HG03060 (cell line): ENCODE data around the gene OXCT1.
"Not testable (repeated sequence)": the region's sequence is repeated elsewhere in the genome, so short reads cannot be mapped to it uniquely, and the experiment has no call there.

Source experiments
- ATAC-seq: cut with Tn5 transposase; IDR thresholded peaks from one replicate; pipeline ENCODE4 v1.9.1; 2021; ENCODE audit warnings: low read depth, moderate number of reproducible peaks; ENCODE audit not compliant: unreplicated experiment

Gene OXCT1

DNA sequence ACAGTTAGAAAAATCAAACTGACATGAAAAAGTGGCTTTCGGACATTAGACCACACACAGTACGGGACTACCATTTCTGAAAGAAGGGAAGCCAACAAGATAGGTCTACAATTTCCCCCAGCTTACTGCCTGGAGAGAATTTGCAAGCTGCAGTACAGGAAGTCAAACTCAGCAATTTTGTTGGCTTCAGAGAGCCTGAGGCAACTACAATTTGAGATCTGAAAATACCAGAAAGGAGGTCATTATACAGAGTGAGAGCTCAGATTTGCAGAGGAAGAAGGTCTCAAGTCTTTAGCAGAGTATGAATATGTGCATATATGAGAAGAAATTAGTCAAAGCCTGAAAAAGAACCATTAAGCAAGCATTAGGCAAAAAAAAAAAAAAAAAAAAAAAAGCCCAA, 83.0 kb downstream of the OXCT1 start:
- no peak for ATAC-seq

DNA sequence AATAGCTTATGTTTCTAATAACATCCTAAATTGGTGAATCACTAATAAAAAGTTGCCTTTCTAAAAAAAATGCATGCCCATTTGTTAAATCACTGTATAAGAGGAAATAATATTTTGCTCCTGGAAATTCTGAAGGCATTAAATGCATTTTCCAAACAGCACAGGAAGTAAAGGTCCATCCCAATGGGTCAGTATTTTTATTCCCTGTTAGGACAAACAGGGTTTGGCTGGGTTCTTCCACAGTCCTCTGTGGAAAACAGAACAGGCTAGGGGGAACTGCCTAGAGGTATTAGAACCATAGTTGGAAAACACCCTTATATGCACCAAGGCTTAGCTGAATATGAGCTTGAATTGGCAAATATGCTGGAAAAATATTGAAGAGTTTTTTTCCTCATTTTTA, 85.2 kb downstream of the OXCT1 start:
- no peak for ATAC-seq

DNA sequence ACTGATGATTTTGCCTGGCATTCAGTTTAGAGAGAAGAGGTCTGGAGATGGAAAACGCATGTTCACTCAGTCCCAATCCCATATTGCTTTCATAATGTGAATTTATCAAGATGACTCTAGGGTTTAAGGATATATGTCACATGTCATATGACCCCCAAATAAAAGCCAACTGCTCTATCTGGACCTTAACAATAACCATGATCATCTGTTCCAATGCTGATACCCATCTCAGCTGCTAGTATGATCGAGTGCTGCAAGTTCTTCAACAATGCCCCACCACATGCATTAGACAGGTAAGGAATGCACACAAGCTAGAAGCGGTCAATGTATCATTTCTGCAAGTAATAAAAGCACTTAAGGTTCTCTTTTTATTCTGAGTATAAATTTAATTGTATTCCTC, 91.8 kb downstream of the OXCT1 start:
- ATAC-seq, result no peak

DNA sequence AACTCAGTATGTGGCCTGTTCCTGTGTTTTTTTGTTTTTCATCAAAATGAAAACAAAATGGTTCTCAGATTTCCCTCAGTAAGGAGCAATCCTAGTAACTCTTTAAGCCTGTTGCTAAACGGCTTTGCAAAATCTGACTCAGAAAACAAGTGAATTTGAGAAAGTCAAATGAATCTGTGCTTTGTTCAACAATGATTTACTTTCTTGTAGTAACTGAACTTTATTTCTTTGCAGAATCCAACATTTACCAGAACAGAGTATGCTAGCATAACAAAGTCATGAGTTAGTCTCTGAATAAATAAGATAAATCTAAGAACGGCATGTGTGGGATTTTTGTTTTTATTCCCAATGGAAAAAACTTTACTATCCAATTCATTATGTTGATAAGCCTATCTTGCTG, 93.8 kb downstream of the OXCT1 start:
- ATAC-seq, result no peak

DNA sequence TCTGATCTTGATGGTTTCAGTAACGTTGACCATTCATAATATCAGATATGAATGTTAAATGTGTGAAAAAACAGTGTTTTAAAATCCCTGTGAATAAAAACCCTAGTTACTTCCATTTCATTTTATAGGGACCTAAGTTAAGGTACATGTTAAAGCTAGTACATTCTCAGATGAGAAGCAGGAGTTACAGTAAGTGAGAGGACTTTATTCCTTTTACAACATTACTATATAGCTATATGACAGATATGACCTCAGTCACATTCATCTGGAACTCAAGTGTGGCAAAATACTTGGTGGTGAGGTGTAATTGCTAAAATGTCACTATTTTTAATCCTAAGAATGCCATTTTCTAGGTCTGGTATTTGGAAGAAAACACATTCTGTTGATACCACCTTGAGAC, 96.4 kb downstream of the OXCT1 start:
- no peak for ATAC-seq

GRCh38 chr5:41772785-41773442, 97.3 kb downstream of the OXCT1 start:
- no peak for ATAC-seq

GRCh38 chr5:41772056-41772455, 98.2 kb downstream of the OXCT1 start:
- no peak for ATAC-seq

GRCh38 chr5:41770799-41771198, 99.4 kb downstream of the OXCT1 start:
- peak; percentile 86 for ATAC-seq

DNA sequence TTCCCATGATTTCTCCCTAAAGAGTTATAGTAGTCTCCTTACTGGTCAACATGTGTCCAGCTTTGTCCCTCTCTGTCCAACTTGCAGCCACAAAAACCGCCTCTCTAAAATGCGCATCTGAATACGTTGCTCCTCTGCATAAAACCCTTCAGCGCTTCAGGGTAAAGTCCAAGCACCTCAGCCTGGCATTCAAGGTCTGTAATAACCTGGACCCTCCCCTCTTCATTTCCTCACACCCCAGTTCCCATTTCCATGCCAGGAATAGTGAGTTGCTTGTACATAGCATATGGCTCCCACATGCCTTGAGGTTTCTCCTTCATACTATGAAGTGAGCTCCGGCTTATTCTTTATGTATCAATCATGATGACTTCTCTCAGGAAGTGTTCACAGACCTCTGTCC, 101.5 kb downstream of the OXCT1 start:
- ATAC-seq, result no peak

DNA sequence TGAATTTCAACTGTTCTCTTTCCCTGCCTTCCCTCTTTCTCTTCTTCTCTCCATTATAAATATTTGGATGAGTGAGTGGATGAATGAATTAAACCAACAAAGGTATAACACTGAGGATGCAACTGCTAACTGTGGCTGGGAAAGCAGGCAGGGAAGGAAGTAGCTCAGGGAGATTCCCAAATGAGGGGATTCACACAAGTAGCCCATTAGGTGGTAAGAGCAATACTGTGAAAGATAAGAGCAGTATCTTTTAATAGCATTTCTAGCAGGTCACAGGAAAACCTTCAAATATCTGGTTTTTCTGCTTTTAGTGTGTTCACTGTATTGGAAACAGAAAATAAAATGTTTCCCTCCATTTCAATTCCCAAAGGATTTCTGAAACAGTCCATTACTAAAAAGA, 105.6 kb downstream of the OXCT1 start:
- ATAC-seq, result no peak

- ATAC-seq, result no peak
Measured at GRCh38 chr5:41763574-41763973, 106.7 kb downstream of the OXCT1 start.

GRCh38 chr5:41763081-41763480, 107.1 kb downstream of the OXCT1 start:
- no peak for ATAC-seq

DNA sequence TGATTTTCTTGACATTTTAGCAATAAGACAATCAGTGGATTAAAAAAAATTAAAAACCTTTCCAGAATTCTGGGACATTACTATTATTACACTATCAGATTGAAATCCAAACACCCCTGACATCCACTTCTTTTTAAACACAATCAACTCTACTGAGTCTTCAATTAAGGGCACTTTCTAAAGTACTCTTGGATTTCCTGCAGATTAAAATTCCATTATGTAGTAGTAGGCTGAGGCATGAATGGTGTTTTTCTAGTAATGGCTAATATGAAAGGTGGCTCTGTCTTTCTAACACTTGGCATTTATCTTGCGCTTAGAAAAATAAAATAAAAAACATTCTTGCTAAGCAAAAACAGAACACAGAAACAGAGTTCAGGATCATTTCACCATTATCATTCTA, 107.8 kb downstream of the OXCT1 start:
- no peak for ATAC-seq

GRCh38 chr5:41761663-41762062, 108.6 kb downstream of the OXCT1 start:
- ATAC-seq, result no peak

DNA sequence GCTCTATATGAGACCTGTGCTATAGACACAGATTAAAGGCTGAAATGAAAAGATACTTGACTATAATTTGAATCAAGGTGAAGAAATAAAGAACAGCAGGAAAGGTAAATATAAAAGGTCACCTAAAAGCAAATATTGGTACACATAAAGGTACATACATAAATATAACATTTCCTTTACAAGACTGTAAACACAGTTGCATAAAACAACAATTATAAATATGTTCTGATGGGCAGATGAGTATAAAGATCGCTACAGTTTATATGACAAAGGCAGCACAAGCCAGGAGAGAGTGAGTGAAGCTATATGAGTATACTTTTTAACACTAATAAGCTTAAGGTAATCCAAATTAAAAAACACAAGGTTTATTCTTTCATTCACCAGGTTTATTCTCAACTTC, 114.5 kb downstream of the OXCT1 start:
- no peak for ATAC-seq

DNA sequence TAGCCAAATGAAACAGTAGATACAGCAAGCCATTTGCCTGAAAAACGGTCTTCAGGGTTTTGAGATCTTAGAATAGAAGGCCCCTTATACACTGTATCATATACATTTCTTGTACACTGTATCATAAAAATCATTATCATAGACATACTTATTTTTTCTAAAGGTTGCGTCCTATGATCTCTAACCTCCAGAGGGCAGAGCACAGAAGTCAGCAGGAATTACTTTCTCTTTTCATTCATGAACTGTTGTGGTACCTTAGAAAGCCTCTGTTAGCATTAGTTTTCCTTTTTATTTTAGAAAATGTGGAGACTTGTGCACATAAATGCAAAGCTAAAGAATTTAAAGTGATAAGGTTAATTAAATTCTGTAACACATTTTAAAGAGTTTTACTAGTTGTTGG, 115.4 kb downstream of the OXCT1 start:
- no peak for ATAC-seq

GRCh38 chr5:41751867-41752266, 118.4 kb downstream of the OXCT1 start:
- ATAC-seq, result no peak

GRCh38 chr5:41748631-41749030, 121.6 kb downstream of the OXCT1 start:
- ATAC-seq, result peak; percentile 99

- ATAC-seq, result no peak
Measured at GRCh38 chr5:41747708-41748107, 122.5 kb downstream of the OXCT1 start.

GRCh38 chr5:41747301-41747700, 122.9 kb downstream of the OXCT1 start:
- ATAC-seq, result no peak

- not testable (repeated sequence) for ATAC-seq
Measured at GRCh38 chr5:41742608-41743007, 127.6 kb downstream of the OXCT1 start.

DNA sequence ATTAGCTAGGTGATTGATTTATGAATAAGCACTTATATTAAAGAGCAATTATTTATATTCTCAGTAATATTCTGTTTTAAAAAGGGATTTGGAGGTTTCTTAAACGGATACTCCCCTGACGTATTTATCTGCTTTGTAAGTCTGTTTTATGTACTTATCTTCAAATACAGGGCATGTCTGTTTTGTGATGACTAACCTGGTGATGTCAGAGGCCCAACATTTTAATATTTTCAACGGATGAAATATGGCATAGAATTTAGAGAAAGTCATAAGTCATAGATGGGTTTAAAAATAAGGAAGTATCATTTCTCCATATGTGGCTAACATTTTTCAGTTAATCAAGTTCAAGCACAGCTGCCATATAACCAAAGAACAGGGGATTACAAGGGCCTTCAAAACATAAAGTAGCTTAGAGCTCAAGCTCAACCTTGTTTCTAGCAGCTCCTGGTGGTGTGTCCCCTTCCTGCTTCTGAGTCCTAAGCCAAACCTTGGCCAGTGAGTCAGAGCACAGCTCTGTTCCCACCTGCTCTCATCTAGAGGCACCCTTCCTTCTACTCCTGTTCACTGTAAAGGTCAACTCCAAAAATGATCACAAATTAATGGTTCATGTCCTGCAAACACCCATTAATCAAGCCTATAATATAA, 131.4 kb downstream of the OXCT1 start:
- no peak for ATAC-seq

- no peak for ATAC-seq
Measured at GRCh38 chr5:41736641-41737040, 133.6 kb downstream of the OXCT1 start.
